Measurements from ENCODE around the gene ABCC8.
A peak's percentile ranks its signal among the peaks of the same experiment; 100 is the strongest.

The ABCC8 gene

DNA sequence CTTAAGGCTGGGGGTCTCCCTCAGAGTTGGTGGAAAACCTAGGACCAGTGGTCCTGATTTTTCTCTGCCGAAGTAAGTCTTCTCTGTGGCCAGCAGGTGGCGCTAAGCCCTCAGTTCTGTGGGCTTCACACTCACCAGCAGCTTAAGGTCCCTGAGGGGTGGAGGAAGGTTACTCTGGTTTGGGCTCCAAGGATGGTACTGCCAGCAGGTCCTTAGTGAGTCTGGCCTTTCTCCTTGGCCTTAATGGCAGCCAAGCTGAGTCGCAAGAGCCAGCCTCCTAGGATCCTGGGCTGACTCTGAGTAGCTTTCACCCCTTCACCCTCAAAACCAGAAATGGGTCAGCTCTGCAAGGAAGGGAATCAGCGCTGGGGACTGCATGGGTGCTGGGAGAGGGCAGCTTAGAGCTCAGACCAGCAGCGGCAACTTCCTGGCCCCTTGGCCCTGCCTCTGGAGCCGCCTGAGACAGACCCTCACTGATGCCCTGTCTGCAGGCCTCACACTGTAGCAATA lies 92.6 kb downstream of the ABCC8 start:
- DNase-seq, result peak; percentile 75

DNA sequence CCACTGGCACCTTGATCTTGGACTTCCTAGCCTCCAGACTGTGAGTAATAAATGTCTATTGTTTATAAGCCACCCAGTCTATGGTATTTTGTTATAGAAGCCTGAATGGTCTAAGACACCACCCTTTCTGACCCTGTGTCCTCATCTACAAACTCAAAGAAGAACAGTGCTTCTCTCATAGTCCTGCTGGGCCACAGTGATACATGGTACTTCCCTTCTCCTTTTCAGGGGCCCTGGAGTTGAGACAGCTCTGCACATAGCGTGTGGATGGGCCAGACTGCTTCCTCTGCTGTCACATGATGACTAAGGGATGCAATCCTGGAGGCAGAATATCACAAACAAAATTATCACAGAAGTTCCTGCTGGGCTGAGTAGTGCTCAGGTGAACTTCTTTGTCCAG lies 93.2 kb downstream of the ABCC8 start:
- DNase-seq, result no peak

DNA sequence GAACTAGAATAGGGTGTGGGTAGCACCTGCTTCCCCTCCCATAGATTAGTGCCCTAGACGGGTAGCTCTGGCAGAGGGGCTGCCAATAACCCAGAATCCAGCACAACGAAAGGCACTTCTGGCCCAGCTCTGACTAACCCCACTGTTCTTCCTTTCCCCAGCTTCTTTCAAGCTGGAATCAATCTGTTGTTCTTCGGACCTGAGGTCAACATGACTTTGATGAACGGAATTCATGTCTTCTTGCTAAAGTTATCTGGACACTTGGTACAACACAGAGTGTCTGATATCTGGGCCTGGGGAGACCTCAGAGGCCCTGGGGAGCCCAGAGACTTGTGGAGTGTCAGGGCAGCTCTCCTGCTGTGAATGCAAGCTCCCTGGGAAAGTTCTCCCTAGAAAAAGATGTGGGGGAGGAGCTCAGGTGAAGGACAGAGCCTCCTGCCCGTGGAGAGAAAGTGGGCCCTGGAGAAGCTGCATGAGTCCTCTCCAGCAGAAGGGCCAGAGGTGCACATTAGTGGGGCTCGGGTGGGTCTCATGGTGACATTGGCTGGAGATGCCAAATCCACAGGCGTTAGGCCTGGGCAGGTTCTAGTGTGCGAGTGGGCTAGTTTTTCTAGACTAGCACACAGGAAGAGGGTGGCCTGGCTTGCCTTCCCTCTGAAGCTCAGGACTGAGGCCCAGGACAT lies 94.5 kb downstream of the ABCC8 start:
- DNase-seq, result no peak

DNA sequence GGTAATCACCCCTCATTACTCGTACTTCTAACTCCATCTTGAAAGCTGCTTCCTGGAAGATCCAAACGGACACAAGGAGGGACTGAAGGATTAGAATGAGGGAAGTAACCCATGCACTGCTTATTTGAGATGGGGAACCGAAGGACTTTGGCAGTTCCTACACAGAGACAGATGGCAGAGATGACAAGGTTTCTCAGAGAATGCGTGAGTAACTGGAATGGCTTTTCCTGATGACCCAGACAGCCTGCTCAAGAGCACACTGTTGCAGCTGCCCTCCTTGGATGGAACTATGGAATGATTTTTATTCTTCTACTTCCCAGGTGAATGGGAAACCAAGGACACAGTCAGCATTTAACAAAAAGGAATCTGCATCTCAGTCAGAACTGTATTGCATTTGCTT lies 95.5 kb downstream of the ABCC8 start:
- no peak for DNase-seq

DNA sequence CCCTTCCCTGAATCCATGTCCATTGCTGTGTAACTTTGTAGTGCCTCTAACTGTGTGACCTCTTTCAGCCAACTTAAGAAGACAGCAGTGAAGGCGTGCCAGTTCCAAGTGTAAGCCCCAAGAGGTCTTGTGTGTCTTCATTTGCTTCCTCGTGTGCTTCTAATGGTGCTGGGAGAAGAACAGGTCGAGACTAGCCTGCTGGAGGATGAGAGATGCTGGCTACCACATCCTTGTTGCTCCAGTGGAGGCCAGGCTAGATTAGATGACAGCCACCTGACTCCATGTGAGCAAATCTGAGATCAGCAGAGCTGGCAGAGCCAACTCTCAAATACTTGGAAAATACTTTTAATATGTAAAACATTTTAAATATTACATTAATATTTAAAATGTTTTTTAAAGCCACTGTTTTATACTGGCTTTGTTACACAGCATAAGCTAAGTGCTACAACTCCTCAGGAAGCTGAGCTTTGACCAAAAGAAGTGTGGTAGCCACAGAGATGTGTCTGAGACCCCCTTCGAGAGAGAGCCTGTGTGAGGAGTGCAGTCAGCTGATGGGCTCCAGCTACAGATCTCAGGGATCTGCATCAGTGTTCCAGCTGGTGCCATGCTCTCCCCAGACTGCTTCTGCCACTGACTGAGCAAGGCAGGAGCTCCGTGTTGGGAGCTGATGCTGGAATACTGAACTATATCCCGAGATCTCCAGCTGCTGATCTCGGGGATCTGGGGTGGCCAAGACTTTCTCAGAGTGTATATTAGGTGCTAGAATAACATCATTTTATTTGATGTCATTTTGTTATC lies 97.1 kb downstream of the ABCC8 start:
- no peak for DNase-seq

DNA sequence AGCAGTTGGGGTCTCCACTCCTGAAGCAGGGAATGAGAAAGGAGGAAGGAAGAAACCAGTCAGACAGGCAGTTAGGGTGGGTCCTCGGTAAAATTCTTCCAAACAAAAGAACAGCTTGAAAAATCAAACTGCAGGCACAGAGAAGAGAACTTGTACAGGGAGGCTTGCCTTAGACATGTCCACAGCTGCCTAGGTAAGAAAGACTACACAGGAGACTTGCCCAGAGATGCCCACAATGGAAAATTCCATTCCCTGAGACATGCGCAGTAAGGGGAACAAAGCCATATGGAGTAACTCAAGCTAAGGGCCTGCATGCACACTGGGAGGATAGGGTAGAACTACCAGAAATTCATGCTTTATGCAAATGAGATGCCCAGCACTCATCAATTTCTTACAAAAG lies 98.0 kb downstream of the ABCC8 start:
- no peak for DNase-seq

DNA sequence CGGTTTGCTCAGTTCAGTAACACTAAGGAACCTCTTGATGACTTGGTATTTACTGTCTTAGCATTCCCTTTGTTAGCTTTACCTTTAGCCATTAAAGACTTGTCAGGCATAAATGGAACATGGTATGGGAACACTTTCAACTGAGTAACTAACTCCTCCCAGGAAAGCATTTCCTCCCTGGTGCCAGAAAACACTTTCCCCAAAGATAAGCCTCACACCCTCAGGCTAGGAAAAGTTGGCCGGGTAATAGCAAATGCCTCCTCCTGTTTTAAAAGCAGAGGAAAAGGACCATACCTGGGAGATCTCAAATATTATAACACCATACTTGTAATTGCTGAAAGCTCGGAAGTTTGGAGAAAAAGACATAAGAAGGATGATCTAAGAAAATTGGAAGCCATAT lies 100.2 kb downstream of the ABCC8 start:
- DNase-seq, result no peak

DNA sequence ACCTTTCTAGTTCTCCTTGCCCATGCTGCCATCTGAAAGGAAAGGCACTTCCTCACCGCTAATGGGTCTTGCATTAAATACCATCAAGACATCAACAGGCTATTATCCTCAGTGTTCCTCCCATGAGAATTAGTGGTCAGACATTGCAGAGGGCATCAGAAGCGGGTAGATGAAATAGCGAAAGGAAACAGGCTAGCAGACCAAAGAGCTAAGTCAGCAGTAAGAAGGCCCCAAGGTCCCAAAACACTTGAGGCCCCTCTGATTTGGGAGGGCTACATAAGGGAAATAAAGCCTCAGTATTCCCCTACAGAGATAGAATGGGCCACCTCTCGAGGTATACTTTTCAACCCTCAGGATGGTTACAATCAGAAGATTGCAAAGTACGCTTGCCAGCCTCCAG lies 101.1 kb downstream of the ABCC8 start:
- DNase-seq, result no peak

DNA sequence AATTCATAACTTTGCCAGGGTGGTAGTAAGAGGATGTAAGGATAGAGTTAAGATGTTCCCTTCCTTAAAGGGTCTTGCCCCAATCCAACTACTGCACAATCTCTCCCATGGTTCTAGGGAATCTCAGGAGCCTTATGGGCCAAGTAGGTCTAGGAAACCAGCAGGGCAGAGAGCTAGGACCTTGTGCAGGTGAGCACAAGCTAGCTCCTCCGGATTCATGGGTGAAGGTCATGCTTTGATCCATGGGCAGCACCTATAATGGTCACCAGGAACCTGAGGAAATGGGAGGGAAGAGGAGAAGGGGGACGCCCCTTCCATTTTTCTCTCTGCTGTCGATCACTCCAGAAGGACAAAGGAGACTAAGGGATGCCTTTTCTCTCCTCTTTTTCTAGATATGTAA lies 105.0 kb downstream of the ABCC8 start:
- DNase-seq, result no peak

DNA sequence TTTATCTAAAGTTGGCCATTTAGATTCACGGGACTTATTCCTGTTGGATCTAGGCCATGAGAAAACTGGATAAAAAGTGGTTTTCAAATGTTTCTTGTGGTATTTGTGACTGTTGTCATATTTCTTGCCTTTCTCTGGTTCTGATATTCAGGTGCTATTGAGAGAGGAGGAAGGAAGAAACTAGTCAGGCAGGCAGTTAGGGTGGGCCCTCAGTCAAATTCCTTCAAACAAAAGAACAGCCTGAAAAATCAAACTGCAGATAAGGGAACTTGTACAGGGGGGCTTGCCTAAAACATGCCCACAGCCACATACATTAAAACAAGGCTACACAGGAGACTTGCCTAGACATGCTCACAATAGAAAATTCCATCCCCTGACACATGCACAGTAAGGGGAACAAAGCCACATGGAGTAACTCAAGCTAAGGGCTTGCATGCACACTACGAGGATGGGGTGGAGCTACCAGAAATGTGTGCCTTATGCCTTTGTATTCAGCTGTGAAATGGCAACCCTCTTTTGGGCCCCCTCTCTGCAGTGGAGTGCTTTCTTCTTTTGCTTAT lies 106.9 kb downstream of the ABCC8 start:
- DNase-seq, result no peak

DNA sequence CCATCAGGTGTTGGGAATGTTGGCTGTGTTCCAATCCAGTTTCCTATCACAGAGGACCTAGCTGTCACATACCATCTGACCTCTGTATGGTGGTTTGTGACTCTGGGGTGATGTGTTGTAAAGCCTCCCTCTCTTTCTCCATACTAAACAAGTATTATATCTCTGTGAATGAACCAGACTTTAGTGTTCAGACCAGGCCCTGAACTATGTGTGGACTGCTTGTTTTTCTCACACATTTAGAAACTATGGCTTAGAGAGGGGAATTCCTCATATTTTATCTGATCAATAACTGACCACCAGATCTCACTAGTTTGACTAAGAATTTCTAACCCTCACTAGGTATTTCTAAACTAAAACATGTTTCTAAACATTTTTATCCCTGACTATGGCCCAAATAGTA lies 107.6 kb downstream of the ABCC8 start:
- no peak for DNase-seq

DNA sequence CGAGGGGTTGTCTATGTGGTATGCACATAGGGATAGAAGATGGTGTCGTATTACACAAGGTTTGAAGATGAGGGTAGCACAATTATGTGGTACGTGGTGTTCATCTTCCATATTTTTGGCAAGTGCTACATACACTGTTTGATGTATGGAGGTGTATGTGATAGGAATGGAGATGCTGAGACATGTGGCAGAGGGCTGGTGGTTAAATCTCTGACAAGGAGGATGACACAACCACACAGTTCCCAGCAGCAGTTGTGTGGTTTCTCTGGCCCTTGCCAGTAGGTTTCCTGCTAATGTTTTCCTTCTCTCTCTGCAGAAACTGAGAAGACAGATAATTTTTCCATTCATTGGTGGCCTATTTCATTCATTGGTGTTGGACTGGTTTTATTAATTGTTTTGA lies 108.1 kb downstream of the ABCC8 start:
- DNase-seq, result no peak

DNA sequence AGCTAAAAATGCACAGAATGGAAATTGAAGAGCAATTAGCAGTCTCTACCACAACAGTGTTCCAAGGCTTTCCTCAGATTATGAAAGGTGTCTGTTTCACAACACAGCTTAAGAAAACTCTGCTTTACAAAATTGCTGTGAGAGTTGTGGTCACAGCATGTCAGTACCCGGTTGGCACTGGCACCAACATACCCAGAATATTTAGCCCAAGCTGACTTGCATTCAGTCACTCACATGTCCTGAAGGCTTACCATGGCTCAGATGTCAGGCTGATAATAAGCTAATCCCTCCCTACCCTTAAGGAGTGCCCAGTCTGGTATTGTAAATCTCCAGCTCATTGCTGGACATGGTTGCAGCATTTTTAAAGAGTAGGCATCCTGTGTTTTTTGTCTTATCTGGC lies 110.2 kb downstream of the ABCC8 start:
- no peak for DNase-seq

DNA sequence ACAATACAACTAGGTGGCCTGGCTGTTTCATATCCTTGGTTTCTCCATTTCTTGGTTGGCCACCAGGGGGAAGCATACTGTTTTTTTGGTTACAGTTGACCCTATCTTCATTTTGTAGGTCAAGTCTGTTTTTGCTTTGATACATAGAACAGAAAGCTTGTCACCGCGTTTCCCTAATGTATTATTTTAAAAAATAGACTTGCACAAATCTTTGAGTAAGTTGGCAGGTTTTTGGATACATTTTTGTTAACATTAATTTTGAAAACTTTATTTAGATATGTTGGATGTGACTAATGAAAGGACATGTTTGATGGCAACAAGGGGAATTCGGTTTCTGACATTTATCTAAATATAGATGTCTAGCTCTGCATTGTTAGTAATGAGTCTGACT lies 122.0 kb downstream of the ABCC8 start:
- peak; percentile 40 for DNase-seq

DNA sequence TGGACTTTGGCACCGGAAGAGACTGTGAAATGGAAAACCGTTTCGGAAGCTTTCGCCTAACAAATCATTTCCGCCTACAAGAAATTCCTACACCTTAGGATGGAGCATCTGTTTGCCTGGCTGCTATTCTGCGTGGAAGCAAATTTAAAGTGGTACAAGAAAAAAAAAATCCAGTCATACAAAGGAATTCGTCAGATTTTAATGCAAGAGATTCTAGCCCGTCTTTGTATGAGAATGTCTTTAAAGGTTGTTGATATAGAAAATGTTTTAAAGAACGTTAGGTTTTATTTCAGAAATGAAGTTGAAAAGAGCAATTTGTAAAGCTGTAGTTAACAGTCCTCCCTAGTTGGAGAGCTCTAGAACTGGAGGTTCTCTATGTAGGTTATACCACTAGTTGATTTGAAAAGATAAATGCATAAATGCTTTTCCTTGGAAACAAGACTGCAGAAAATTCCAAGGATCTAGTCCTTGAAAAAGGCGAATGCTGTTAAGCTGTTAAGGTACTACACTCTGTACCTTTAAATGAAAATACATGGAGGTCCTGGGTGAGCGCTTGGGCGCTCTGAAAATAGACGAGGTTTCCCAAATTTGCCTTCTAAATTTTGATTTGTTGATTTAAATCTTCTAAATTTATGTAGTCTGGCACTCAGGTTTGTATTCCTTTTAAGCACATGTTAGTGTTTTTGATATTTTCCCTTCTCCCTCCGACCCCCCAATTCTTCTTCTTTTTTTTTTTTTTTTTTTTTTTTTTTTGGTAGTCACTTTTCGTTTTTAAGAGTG lies 122.6 kb downstream of the ABCC8 start:
- no peak for DNase-seq

DNA sequence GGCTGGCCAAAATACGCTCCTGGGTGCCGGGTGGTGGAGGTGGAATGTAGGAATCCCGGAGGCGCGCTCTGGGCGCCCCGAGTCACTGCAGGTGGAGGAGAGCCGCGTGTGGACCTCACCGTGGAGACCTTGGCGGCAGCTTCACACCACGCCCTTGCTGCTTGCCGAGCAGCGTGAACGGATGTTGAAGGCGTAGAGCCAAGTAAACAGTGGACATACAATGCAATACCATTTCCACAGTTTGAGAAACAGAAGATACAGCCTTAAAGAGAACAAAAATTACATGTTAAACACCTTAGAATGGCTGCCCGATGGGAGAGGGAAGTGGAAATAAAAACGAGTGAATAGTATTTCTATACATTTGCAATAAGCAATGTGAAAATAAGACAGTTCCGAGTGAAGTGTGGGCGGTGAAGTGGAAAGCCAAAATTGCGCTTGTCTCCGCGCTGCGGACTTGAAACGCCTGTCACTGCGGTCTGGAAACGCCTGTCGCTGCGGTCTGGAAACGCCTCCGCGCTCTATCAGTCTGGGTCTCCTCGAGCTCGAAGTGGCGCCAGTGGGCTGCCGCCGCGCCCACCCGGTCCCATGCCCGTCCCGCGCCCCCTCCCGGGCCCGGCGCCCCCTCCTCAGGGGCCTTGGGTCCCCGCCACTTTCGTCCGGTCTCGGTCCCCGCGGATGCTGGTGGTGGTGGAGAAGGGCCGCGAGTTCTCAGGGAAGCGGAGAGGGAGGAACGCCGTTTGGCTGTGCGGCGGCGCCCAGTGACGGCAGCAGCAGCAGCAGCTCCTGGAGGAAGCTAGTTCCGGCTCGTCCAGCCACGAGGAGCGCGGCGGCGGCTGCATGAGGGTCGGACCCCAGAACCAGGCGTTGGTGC lies 123.5 kb downstream of the ABCC8 start:
- peak; percentile 58 for DNase-seq

DNA sequence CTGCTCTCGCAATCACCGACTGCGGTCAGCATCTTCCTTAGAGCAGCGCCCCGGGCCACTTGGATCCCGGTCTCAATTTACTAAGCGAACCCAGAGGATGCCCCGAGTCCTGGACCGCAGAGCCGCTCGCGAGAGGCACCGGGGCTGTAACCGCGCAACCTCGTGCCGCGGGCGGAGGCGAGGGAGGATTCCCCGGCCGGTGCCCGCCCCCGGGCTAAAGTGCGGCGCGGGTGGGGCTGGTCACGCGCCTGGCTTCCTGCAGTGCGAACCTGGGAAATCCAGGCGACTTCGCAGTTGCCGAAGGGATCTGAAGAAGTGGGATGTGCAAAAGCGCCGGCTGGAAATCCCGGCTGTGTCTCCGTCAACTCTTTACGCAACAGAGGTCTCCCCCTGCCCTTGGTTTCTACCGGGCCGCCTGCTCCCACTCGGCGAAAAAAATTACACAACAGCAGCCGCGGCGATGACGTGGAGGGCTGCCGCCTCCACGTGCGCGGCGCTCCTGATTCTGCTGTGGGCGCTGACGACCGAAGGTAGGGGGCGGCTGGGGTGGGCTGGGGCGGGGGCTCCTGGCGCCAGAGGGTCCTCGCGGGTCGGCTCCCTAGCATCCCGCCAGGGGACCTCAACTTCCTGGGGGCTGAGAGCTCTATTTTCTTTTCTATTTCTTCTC lies 125.0 kb downstream of the ABCC8 start, which contains the start of gene NCR3LG1:
Gene NCR3LG1, plus strand, starts transcription at position 291 of the 667 bp plus-strand sequence. Its CDS starts 170 bp downstream, at position 461.
- peak; percentile 51 for DNase-seq

DNA sequence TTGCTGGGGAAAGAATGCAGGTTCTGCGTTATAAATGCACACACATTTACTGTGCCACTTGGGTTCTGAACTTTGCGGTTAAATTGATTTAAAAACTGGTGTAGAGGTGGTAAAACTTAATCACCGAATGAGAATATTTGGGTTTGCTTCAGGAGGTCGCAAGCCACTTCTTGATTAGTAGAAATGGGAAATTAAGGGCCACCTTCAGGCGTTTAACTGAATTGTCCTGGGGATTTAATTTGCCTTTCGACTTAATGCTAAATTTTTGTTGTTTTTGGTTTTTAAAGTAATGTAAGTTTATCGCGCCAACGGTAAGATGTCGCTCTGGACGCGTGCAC lies 125.5 kb downstream of the ABCC8 start:
- no peak for DNase-seq

DNA sequence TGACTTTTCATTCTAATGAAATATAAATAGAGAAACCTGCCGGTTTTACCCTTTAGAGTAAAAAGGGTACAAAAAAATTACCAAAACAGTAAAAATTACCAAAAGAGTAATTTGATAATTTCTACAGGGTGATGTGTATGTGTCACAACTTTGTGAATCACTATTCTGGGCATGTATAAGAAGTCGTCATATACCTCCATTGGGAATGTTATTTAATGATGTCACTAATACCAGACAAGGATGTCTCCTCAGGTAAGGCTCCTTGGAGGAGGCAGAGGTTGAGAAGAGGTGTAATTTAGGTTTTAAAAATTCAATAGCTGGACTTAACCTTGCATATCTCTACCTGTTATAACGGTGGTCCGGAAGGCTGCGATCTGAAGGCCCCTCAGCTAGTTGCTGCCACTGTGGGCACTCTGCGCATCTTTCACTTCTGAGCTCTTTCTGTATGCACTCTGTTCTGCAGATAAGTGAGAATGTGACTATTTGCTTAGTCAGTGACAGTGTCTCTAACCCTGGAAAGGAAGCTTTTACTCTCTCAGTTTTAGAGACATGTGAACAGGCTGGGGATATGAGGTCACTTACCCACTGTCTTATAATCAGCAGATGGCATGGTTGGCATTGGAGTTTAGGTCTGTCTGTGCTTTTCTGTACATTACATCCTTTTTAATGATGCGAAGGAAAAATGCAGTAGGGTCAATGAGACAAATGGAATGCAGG lies 126.0 kb downstream of the ABCC8 start:
- DNase-seq, result no peak

DNA sequence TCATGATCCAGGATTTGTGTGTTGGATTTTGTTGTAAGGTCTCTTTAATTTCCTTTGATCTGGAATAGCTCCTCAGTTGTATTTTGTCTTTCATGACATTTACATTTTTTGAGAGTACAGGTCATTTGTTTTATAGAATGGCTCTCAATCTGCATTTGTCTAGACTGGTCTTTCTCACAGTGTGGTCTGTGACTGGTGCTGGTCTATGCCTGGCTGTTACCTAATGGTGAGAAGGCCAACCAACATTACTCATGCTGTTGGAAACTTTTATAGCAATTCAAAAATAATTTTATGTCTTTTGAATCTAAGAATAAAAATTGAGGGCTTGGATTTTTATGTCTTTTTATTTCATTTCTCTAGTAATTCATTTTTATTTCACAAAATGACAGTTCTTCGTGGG lies 129.0 kb downstream of the ABCC8 start:
- no peak for DNase-seq

DNA sequence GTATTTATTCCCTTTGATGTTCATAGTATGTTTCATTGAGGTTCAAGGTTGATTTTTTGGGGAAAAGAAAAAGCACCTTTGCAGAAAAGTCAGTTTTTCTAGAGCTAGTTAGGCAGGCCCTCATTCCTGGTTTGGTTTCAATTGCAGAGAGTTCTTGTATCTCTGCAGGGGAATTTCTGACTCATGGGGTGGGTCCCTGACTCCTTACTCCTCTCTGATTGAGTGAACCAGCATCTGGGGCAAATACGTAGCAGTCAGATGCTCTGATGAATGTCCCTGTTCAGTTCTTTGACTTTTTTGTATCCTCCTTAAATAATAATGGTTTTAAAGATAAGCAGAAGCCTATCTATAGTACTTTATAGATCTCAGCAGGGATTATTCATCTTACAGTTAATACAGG lies 132.7 kb downstream of the ABCC8 start:
- DNase-seq, result no peak
